GM18505 (cell line): ENCODE results near the gene TMEM183A.

Experiments
- ATAC-seq: cut with Tn5 transposase; IDR thresholded peaks from one replicate; pipeline ENCODE4 v1.9.1; 2021; ENCODE audit not compliant: unreplicated experiment
- POLR2A ChIP-seq: IDR thresholded peaks from 4 replicates; pipeline ENCODE4 v1.6.1; 2011; ENCODE audit warnings: borderline replicate concordance; ENCODE audit not compliant: insufficient read depth, insufficient read length; ENCODE audit errors: extremely low read depth

The TMEM183A gene

DNA sequence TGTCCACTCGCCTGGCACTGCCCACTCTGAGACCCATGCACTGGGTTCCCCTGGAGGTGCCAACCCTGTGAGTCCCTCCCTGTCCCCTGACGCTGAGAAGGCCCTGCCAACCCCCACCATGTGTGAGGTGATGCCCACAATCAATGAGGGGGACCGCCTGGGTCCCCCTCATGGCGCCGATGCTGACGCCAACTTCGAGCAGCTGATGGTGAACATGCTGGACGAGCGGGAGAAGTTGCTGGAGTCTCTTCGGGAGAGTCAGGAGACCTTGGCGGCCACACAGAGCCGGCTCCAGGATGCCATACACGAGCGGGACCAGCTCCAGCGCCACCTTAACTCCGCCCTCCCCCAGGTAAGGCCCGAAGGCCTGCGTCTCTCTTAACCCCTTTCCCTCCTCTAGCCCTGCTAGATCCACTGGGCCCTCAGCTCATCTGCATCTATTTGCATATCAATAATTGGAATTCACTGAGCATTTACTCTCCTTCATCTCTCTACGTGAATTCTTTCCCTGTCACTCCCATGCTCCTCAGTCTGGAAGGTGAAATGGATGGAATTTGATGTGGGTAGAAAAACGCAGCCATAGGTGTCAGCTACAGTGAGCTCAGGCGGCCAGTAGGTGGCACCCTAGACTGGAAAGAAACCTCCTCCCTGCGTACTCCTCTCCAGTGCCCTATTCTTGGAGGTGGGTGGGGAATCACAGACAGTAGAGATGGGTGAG lies 31.9 kb downstream of the TMEM183A start:
- no peak for TF ChIP-seq POLR2A
- no peak for ATAC-seq

DNA sequence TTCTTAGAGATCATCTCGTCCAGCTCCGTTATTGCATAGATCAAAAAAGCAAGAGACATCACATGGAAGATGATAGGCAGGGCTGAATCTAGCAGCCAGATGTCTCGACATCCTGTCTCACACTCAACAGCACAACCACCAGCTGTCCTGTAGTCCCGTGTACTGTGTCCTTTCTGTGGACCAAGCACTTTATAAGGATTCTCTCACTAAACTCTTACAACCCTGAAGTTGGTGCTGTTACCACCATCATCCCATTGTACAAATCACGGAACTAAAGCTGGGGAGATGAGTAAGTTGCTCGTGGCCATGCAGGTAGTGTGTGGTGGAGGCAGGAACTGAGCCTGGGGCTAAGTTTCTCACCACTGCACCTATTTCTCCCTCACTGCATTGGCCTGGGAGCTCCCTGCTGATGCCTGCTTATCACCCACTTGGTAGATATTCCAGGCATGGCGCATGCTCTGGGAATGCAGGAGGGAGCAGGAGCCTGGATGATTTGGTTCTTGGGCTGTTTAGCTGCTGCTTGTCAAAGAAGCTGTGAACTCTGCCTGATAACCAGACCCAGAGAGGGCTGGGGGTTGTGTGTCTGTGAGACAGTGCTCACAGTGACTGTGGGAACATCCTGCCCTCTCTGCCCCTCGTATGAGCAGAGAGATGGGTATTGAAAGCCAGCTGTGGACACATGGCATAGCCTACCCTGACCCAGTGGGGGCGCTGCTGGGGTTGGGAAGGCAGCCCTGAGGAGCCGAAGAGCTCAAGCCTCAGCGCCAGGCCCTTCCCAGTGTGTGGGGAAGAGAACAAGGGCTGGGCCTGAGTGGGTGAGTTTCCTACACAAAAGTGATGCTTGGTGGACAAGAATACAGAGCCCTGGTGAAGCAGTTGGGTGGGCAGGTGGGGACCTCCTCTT lies 32.7 kb downstream of the TMEM183A start:
- no peak for ATAC-seq
- no peak for TF ChIP-seq POLR2A

DNA sequence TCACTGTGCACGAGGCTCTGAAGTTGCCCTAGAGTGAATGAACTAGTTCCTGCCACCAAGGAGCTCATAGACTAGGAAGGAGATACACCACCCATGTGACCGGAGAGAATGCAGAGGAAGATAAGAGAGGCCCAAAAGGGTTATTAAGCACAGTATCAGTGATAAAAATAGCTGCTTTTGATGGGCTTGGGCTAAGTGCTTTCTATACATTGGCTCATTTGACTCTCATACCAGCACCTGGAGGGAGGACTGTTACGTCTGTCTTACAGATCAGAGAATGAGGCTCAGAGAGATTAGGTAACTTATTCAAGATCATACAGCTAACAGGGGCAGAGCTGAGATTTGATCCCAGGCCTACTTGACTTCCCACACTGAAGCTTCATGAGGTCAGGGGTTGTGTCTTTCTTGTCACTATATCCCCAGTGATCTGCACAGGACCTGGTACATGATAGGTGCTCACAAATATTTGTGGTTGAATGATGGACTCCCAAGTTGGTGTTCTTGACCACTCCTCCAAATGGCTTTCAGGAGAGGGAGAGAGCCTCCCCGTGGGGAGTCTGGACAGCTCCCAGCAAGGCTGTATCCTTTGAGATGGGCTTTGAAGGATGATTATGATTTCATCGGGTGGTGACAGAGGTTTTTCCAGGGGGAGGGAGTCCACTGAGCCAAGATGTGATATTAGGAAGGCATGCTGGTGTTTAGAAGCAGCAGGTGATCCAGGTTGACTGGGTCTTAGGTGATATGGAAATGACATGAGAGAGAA lies 33.5 kb downstream of the TMEM183A start:
- TF ChIP-seq POLR2A = no peak
- no peak for ATAC-seq

DNA sequence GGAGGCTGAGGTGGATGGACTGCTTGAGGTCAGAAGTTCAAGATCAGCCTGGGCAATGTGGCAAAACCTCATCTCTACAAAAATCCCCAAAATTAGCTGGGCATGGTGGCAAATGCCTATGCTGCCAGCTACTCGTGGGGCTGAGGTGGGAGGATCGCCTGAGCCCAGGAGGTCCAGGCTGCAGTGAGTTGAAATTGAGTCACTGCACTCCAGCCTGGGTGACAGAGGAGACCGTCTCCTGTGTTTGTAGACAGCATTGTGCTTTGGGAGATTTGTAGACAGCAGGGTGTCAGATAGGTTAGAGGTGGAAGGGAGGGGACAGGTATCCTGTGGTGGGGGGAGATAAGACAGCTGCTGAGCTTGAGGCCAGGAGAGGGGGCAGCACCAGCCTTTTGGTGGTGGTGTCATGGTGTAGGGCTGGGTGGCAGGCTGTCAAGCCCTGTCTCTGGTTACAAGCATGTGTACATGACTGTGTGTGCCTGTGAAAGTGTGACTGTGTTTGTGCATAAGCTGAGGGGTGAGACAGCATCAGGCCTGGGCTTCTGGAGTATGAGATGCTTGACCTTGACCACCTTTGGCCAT lies 34.3 kb downstream of the TMEM183A start:
- no peak for TF ChIP-seq POLR2A
- no peak for ATAC-seq

DNA sequence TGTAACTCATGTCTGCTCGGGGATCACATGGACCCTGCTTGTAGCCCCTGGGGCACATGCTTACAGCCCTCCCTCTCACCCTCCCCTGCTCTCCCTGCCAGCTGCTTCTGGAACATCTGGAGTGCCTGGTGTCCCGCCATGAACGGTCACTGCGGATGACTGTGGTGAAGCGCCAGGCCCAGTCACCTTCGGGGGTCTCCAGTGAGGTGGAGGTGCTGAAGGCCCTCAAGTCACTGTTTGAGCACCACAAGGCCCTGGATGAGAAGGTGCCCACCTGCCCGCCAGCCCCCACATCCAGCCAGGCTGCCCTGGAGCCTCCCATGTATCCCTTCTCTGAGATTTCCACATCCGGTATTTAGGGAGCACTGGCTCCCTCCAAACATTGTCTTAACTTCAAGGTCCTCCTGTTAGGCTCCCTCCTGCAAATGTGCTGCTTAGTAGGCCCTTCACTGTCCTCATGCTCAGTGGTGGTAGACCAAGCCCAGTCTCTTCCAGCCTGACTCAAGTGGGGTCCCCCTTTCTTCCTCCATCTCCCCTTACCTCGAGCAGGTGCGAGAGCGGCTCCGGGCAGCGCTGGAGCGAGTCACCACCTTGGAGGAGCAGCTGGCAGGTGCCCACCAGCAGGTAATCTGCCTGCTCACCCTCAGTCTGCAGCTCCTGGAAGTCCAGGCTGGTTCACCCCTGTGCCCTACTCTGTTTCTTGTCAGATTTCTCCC lies 36.8 kb downstream of the TMEM183A start:
- no peak for ATAC-seq
- TF ChIP-seq POLR2A = no peak

GRCh38 chr1:203044546-203045250 lies 37.5 kb downstream of the TMEM183A start:
- no peak for ATAC-seq
- TF ChIP-seq POLR2A = no peak

GRCh38 chr1:203045336-203045735 lies 38.2 kb downstream of the TMEM183A start:
- ATAC-seq = no peak
- no peak for TF ChIP-seq POLR2A

DNA sequence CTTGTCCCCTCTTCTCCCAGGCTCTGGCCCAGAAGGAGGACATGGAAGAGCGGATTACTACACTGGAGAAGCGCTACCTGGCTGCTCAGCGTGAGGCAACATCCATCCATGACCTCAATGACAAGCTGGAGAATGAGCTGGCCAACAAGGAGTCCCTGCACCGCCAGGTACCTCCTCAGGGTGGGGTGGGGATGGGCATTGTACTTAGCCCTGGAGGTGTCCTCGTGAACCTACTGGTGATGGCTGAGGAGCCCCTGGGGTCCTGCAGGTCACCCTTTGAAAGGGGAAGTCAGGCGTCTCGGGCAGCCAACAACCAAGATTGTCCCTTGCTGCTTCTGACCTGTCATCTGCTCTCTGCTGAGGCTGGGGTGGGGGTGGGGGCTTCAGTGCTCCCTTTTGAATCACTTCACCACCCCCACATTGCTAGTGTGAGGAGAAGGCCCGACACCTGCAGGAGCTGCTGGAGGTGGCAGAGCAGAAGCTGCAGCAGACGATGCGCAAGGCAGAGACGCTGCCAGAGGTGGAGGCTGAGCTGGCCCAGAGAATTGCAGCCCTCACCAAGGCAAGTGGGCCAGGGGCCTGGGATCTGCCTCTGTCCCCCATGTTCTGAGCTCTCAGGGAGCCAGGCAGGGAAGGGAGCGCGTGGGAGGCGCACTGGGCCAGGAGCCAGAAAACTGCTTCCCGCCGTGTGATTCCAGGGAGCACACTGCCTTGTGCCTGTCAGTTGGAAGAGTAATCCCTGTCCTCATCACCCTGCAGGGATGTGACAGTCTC lies 38.8 kb downstream of the TMEM183A start:
- TF ChIP-seq POLR2A = no peak
- no peak for ATAC-seq

- ATAC-seq = no peak
- no peak for TF ChIP-seq POLR2A
Measured at GRCh38 chr1:203046984-203047630, 39.9 kb downstream of the TMEM183A start.

DNA sequence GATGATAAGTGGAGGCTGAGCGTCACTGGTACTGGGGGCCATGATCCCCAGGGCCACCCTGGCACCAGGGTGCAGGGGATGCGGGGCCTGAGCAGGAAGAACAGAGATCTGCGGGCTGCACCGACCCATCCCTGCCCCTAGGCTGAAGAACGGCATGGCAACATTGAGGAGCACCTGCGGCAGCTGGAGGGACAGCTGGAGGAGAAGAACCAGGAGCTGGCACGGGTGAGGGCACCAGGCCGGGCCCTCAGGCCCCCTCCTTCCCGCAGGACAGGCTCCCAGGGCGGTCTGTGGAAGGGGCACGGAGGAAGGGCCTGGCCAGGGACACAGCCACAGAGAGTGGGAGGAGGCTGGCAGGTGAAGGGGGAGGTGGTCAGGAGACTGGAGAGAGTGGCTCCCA lies 40.9 kb downstream of the TMEM183A start:
- no peak for TF ChIP-seq POLR2A
- ATAC-seq = no peak

GRCh38 chr1:203048555-203049051 lies 41.4 kb downstream of the TMEM183A start:
- no peak for ATAC-seq
- no peak for TF ChIP-seq POLR2A

- ATAC-seq = no peak
- no peak for TF ChIP-seq POLR2A
Measured at GRCh38 chr1:203049077-203049476, 41.9 kb downstream of the TMEM183A start.
